BLaER1 treated with 17β-estradiol and CSF1 and Interleukin-3, amounts not matched to agents 10 nM and 100 nM (cell line): ENCODE measurements around the gene FHOD3.

Experiments used
- H3K27ac ChIP-seq, 11 experiments: shearing (Covaris generic); formaldehyde crosslinking; 2 replicates each; pipeline ENCODE4 v1.8.1; 2022
- H3K27me3 ChIP-seq, 11 experiments: shearing (Covaris generic); formaldehyde crosslinking; 2 replicates each; pipeline ENCODE4 v1.8.1; 2022
- H3K36me3 ChIP-seq, 11 experiments: shearing (Covaris generic); formaldehyde crosslinking; 2 replicates each; pipeline ENCODE4 v1.8.1; 2022
- H3K4me1 ChIP-seq, 10 experiments: shearing (Covaris generic); formaldehyde crosslinking; 2 replicates each; pipeline ENCODE4 v1.8.1; 2022
- H3K4me2 ChIP-seq, 11 experiments: shearing (Covaris generic); formaldehyde crosslinking; 2 replicates each; pipeline ENCODE4 v1.8.1; 2022
- H3K4me3 ChIP-seq, 10 experiments: shearing (Covaris generic); formaldehyde crosslinking; 2 replicates each; pipeline ENCODE4 v1.8.1; 2022
- H3K9ac ChIP-seq, 11 experiments: shearing (Covaris generic); formaldehyde crosslinking; 2 replicates each; pipeline ENCODE4 v1.8.1; 2022
- H3K9me3 ChIP-seq, 11 experiments: shearing (Covaris generic); formaldehyde crosslinking; replicated peaks in 1 of 11; 2 replicates each; pipeline ENCODE4 v1.8.1; 2022
- H4K20me1 ChIP-seq, 11 experiments: shearing (Covaris generic); formaldehyde crosslinking; 2 replicates each; pipeline ENCODE4 v1.8.1; 2022
- Cebpa-rat ChIP-seq, 11 experiments: shearing (Covaris generic); IDR thresholded peaks; 2 replicates each; pipeline ENCODE4 v1.8.1; 2022

FHOD3 gene

DNA sequence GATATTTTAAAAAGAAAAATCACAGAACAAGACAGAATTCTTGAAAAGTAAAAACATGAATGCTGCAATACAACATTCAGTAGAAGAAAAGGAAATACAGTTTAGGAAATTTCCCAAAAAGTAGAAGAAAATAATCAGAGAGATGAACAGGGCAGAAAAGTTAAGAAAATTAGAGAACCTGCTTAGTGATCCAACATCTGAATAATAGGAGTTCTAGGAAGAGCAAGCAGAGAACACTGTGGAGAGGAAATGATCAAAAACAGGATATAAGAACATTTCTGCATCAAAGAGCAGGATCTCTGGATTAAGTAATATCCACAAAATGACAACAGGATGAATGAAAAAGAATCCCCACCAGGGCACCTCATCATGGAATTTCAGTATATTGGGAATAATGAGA lies 8.8 kb upstream of the FHOD3 start:
- Histone ChIP-seq H3K36me3 (no peaks in the 10 kb centered on the region), H3K4me3 (no peak overlapping the region), H3K9me3 (peaks cover 0 to 20% (median 11%) of the 10 kb centered on the region in 11 experiments; a peak in 16 of 22 replicates), H4K20me1 (no peaks in the 10 kb centered on the region), H3K4me2 (no peak overlapping the region), H3K27me3 (no peaks in the 10 kb centered on the region), H3K27ac (no peak overlapping the region), H3K9ac (no peak overlapping the region), H3K4me1 (no peaks in the 10 kb centered on the region)
- no peak for TF ChIP-seq Cebpa-rat (IDR thresholded peaks at IDR 0.05)

DNA sequence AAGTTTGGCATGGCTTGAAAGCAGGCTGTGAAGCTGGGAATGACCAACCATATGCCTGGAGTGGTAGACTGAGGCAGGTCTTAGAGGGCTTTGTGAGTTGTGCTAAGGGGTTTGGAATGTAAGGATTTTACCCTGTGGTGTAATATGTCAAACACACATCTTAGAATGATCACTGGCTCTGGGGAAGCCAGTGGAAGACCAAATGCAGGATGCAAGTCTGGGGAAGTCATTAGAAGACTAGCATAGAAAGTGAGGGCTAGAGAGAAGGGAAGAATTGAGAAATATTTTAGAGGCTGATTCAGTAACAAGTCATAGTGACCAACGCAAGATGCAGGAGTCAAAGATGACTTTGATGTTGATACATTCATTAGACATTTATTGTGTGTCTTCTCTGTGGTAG lies 3.5 kb upstream of the FHOD3 start:
- no peak overlapping the region for H3K9ac ChIP-seq
- peaks cover 0 to 8% (median 2%) of the 10 kb centered on the region in 10 experiments; a peak in 8 of 20 replicates for H3K4me1 ChIP-seq
- H3K36me3 ChIP-seq: no peaks in the 10 kb centered on the region
- H3K9me3 ChIP-seq: peaks cover 0 to 8% (median under 1%) of the 10 kb centered on the region in 11 experiments; a peak in 11 of 22 replicates
- no peak for TF ChIP-seq Cebpa-rat (IDR thresholded peaks at IDR 0.05)
- peaks cover 17 to 35% (median 29%) of the 10 kb centered on the region in 11 experiments; a peak in 19 of 22 replicates for H3K27me3 ChIP-seq
- H4K20me1 ChIP-seq: no peaks in the 10 kb centered on the region; a peak in 2 of 22 replicates
- no peak overlapping the region for H3K27ac ChIP-seq
- no peak overlapping the region for H3K4me2 ChIP-seq
- H3K4me3 ChIP-seq: no peak overlapping the region

DNA sequence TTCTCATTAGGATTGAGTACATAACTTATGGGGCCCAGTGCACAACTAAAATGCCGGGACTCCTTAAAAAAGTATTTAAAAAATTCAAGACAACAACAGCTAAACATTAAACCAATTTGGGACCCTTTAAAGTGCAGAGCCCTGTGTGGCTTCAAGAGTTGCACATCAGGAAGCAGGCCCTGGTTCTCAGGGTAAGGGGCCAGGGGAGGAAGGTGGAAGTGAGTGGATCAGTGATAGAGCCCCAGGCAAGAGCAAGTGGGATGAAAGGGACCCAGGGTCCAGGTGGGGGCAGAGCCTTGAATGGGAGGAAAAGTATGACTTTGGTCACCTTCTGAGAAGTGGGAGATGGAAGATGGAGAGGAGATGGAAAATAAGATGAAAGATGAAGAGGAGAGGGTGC lies 2.3 kb upstream of the FHOD3 start:
- H4K20me1 ChIP-seq: peaks cover 0 to 2% (median 0%) of the 10 kb centered on the region in 11 experiments; a peak in 3 of 22 replicates
- H3K4me3 ChIP-seq: no peak overlapping the region
- H3K27me3 ChIP-seq: peaks cover 19 to 47% (median 36%) of the 10 kb centered on the region in 11 experiments; a peak in 19 of 22 replicates
- H3K9ac ChIP-seq: no peak overlapping the region
- H3K36me3 ChIP-seq: no peaks in the 10 kb centered on the region
- H3K27ac ChIP-seq: no peak overlapping the region
- H3K9me3 ChIP-seq: no peaks in the 10 kb centered on the region
- H3K4me2 ChIP-seq: no peak overlapping the region
- peaks cover 0 to 8% (median 2%) of the 10 kb centered on the region in 10 experiments; a peak in 8 of 20 replicates for H3K4me1 ChIP-seq
- TF ChIP-seq Cebpa-rat (IDR thresholded peaks at IDR 0.05): no peak

DNA sequence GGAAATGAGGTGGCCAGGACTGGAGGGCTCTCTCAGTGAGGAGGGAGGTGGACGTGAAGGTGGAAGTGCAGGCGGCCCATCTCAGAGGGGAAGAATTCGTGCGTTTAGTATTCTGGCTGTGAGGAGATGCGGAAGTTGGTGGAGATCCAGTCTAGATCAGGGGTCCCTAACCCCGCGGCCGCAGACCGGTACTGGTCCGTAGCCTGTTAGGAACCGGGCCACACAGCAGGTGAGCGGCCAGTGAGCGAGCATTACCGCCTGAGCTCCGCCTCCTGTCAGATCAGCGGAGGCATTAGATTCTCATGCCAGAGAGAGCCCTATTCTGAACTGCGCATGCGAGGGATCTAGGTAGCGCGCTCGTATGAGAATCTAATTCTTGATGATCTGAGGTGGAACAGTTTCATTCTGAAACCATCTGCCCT lies 1.6 kb upstream of the FHOD3 start:
- Histone ChIP-seq H3K4me3 (no peak overlapping the region), H4K20me1 (peaks cover 0 to 7% (median 0%) of the 10 kb centered on the region in 11 experiments; a peak in 3 of 22 replicates), H3K36me3 (no peaks in the 10 kb centered on the region), H3K9ac (no peak overlapping the region), H3K27me3 (peaks cover 19 to 52% (median 36%) of the 10 kb centered on the region in 11 experiments; a peak in 19 of 22 replicates), H3K4me1 (peaks cover 0 to 8% (median 2%) of the 10 kb centered on the region in 10 experiments; a peak in 8 of 20 replicates), H3K27ac (no peak overlapping the region), H3K9me3 (no peaks in the 10 kb centered on the region), H3K4me2 (peak overlapping the region in 3 of 11 experiments; percentile 22 to 99 (median 24); a peak in 1 of 22 replicates)
- no peak for TF ChIP-seq Cebpa-rat (IDR thresholded peaks at IDR 0.05)

DNA sequence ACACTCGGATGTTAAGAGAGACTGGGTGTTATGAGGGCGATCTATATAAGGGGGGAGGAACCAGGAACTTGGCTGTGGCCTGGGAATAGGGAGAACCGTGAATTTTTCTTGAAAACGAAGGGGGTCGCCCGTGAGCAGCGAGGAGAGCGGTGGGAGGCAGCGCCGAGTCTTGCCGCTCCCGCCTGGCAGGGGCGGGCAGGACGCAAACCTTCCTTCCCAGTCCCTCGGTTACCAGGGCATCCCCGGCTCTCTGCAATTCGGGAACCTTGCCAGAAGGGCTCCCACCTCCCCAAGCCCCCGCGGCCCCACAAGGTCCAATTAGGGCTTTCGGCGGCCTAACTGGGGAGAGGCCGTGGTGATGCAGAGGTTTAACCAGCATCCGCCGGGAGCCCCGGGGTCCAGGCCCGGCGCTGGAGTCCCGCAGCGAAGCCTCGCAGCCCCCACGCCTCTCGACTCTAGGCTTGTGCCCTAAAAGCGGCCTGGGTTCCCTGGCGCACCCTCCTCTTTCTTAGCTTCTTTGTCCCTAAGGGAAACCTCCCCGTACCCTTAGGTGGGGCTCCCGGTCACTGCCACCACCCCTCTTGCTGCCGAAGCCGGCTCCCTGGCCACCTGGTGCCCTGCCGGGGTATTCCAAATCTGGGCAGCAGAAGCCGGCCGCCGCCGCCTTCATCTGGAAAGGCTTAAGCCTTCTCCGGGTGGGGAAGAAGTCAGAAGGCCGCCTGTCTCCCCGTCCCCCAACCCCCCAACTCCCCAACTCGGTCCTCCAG lies 680 bp upstream of the FHOD3 start:
- Histone ChIP-seq H3K27ac (peak overlapping the region in 5 of 11 experiments; percentile 21 to 48 (median 23); a peak in 5 of 22 replicates), H3K4me2 (peak overlapping the region; percentile 94 to 100 (median 99)), H3K27me3 (peaks cover 19 to 52% (median 36%) of the 10 kb centered on the region in 11 experiments; a peak in 19 of 22 replicates), H3K9ac (peak overlapping the region; percentile 50 to 79 (median 68); a peak in 20 of 22 replicates), H3K4me3 (peak overlapping the region; percentile 64 to 77 (median 70)), H3K36me3 (no peaks in the 10 kb centered on the region), H4K20me1 (peaks cover 0 to 7% (median 0%) of the 10 kb centered on the region in 11 experiments; a peak in 3 of 22 replicates), H3K4me1 (peaks cover 0 to 8% (median 2%) of the 10 kb centered on the region in 10 experiments; a peak in 8 of 20 replicates), H3K9me3 (no peaks in the 10 kb centered on the region)
- no peak for TF ChIP-seq Cebpa-rat (IDR thresholded peaks at IDR 0.05)

DNA sequence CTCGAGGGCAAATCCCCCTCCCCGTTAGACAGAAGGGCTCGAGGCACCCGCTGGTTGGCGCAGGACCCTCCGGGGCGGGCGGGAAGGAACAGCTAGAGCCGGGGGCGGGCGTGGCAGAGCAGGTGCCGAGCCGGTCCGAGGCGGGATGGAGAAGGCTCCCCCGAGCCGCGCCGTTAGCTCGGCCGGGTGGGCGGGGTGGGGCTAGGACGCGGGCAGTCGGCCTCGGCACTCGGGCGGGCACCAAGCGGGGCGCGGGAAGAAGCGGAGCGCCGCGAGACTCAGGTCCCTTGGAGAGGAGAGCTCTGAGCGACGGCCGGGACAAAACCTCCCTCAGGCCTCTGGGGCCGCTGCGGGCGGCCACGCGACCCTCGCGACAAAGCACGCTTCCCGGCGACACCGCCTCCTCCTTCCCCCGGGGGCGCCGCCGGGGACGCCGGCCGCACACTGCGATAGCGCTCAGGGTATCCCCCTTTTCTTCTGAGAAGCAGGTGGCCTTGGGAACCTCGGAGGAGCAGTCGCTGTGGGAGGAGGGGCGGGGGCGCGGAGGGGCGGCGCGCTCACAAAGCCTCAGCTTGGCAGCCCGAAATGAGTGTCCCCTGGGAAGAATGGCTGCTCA lies 721 bp downstream of the FHOD3 start:
- no peak for TF ChIP-seq Cebpa-rat (IDR thresholded peaks at IDR 0.05)
- Histone ChIP-seq H3K27me3 (peaks cover 19 to 52% (median 36%) of the 10 kb centered on the region in 11 experiments; a peak in 19 of 22 replicates), H3K9me3 (no peaks in the 10 kb centered on the region), H4K20me1 (peaks cover 0 to 7% (median 0%) of the 10 kb centered on the region in 11 experiments; a peak in 3 of 22 replicates), H3K36me3 (no peaks in the 10 kb centered on the region), H3K4me1 (peaks cover 0 to 8% (median 2%) of the 10 kb centered on the region in 10 experiments; a peak in 8 of 20 replicates), H3K4me3 (peak overlapping the region; percentile 64 to 77 (median 70)), H3K27ac (no peak overlapping the region), H3K9ac (peak overlapping the region; percentile 41 to 79 (median 62); a peak in 18 of 22 replicates), H3K4me2 (peak overlapping the region; percentile 94 to 100 (median 99))

DNA sequence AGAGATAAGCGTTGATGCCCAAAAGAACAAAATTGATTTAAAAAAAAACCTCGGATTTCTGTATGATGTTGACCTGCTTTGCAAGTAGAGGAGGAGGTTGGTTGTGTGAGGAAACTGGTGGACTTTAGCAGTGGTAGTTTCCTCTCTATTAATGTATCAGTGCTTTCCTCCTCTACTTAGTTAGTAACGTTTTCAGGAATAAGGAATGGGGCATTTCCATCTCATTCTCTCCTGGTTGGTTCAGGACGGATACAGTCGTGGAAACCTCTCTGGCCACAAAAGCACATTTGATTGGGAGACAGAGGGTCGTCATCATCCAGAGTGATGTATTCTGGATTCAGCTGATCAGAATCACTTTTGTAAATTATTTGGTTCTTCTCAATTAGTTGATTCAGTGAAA lies 1.5 kb downstream of the FHOD3 start:
- Histone ChIP-seq H3K9ac (no peak overlapping the region), H3K27me3 (peaks cover 19 to 52% (median 36%) of the 10 kb centered on the region in 11 experiments; a peak in 19 of 22 replicates), H3K4me2 (peak overlapping the region in 4 of 11 experiments; percentile 94 to 99 (median 98); a peak in 8 of 22 replicates), H3K36me3 (no peaks in the 10 kb centered on the region), H4K20me1 (peaks cover 0 to 7% (median 0%) of the 10 kb centered on the region in 11 experiments; a peak in 3 of 22 replicates), H3K9me3 (no peaks in the 10 kb centered on the region), H3K4me1 (peaks cover 0 to 8% (median 2%) of the 10 kb centered on the region in 10 experiments; a peak in 8 of 20 replicates), H3K27ac (no peak overlapping the region), H3K4me3 (peak overlapping the region in 1 of 10 experiments; percentile 74; a peak in 1 of 20 replicates)
- TF ChIP-seq Cebpa-rat (IDR thresholded peaks at IDR 0.05): no peak

DNA sequence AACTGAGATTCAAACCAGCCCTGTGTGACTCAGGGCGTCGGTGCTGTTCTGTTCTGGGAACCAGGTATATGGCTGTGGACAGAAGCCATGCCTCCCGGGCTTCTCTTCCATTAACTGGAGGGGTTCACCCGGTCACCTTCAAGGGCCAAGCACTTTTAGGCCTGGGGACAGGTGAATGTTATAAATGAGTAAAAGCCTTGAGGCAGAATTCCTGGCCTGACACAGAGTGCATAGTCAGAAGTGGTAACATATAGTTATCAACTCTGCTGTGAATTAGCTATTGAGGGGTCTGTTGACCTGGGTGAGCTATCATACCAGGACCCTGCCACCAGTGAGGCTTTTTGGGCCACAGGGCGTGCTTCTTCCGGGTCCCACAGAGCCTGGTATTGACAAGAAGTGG lies 2.7 kb downstream of the FHOD3 start:
- H4K20me1 ChIP-seq: peaks cover 0 to 7% (median 0%) of the 10 kb centered on the region in 11 experiments; a peak in 3 of 22 replicates
- no peak overlapping the region for H3K4me3 ChIP-seq
- no peak overlapping the region for H3K27ac ChIP-seq
- H3K9me3 ChIP-seq: no peaks in the 10 kb centered on the region
- peaks cover 19 to 52% (median 29%) of the 10 kb centered on the region in 11 experiments; a peak in 19 of 22 replicates for H3K27me3 ChIP-seq
- no peak for TF ChIP-seq Cebpa-rat (IDR thresholded peaks at IDR 0.05)
- H3K36me3 ChIP-seq: no peaks in the 10 kb centered on the region
- no peak overlapping the region for H3K9ac ChIP-seq
- H3K4me1 ChIP-seq: peaks cover 0 to 8% (median 2%) of the 10 kb centered on the region in 10 experiments; a peak in 8 of 20 replicates
- no peak overlapping the region for H3K4me2 ChIP-seq
